ENCODE data around the gene AIG1. TPM values are rescaled to one million over a fixed set of nuclear protein-coding genes. Genes with fewer than 3 reads are reported as not detected.

AIG1 gene
- total and polyA plus RNA-seq, 2 of the 13 experiments (the other 11 are each of a cell fraction or from before 2014, with no cell fraction given), result 115 to 197 TPM

DNA sequence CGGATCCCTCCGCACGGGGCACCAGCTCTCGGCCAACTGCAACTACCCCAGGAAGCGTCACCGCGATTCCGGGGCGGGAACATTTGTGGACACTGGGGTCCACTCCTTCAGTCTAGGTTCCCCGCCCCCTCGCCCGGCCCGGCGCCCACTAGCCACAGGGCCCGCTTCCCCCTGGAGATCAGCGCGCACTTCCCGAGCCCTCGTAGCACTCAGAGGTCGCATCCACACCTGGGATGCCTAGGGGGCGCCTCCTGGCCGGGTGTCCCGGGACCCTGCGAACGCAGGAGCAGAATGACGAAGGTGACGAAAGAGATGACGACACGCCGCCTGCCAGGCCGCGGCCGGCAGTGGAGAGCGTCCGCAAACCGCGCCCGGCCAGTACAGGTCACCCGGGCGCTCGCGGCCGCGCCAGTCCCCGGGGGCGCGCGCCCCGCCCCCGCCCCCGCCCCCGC, 309 bp upstream of the AIG1 start (continued):
- TF ChIP-seq, protein P1, sequence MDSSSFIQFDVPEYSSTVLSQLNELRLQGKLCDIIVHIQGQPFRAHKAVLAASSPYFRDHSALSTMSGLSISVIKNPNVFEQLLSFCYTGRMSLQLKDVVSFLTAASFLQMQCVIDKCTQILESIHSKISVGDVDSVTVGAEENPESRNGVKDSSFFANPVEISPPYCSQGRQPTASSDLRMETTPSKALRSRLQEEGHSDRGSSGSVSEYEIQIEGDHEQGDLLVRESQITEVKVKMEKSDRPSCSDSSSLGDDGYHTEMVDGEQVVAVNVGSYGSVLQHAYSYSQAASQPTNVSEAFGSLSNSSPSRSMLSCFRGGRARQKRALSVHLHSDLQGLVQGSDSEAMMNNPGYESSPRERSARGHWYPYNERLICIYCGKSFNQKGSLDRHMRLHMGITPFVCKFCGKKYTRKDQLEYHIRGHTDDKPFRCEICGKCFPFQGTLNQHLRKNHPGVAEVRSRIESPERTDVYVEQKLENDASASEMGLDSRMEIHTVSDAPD (CRISPR knock-in tag; IDR thresholded peaks at IDR 0.05), result peak; percentile 71; the same call in 1 of the 2 replicates
- peak; percentile 84 for TF ChIP-seq CEBPB (IDR thresholded peaks at IDR 0.05; ENCODE audit: borderline replicate concordance, low read depth, low read length)
- TF ChIP-seq, protein P2, sequence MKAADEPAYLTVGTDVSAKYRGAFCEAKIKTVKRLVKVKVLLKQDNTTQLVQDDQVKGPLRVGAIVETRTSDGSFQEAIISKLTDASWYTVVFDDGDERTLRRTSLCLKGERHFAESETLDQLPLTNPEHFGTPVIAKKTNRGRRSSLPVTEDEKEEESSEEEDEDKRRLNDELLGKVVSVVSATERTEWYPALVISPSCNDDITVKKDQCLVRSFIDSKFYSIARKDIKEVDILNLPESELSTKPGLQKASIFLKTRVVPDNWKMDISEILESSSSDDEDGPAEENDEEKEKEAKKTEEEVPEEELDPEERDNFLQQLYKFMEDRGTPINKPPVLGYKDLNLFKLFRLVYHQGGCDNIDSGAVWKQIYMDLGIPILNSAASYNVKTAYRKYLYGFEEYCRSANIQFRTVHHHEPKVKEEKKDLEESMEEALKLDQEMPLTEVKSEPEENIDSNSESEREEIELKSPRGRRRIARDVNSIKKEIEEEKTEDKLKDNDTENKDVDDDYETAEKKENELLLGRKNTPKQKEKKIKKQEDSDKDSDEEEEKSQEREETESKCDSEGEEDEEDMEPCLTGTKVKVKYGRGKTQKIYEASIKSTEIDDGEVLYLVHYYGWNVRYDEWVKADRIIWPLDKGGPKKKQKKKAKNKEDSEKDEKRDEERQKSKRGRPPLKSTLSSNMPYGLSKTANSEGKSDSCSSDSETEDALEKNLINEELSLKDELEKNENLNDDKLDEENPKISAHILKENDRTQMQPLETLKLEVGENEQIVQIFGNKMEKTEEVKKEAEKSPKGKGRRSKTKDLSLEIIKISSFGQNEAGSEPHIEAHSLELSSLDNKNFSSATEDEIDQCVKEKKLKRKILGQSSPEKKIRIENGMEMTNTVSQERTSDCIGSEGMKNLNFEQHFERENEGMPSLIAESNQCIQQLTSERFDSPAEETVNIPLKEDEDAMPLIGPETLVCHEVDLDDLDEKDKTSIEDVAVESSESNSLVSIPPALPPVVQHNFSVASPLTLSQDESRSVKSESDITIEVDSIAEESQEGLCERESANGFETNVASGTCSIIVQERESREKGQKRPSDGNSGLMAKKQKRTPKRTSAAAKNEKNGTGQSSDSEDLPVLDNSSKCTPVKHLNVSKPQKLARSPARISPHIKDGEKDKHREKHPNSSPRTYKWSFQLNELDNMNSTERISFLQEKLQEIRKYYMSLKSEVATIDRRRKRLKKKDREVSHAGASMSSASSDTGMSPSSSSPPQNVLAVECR (CRISPR knock-in tag; IDR thresholded peaks at IDR 0.05; ENCODE audit: borderline replicate concordance), result peak; percentile 82
- peak; percentile 39; the same call in 1 of the 2 replicates for TF ChIP-seq RCOR2 (CRISPR knock-in tag; IDR thresholded peaks at IDR 0.05)
- TF ChIP-seq ZNF180 (CRISPR knock-in tag; IDR thresholded peaks at IDR 0.05; ENCODE audit: borderline replicate concordance, low read depth), result 0 out of 2 replicates have a peak, but pooled peaks have one; percentile 64
- TF ChIP-seq POLR2AphosphoS5 (IDR thresholded peaks at IDR 0.05; ENCODE audit: low read depth, low read length), result peak; percentile 50
- peak; percentile 73 for TF ChIP-seq ATF7 (IDR thresholded peaks at IDR 0.05)
- TF ChIP-seq ATF7 (CRISPR knock-in tag; IDR thresholded peaks at IDR 0.05), result peak; percentile 54; the same call in 1 of the 2 replicates
- TF ChIP-seq ESRRA (CRISPR knock-in tag; IDR thresholded peaks at IDR 0.05; ENCODE audit: low read depth), result 0 out of 2 replicates have a peak, but pooled peaks have one; percentile 5
- peak; percentile 79; the same call in 1 of the 2 replicates for TF ChIP-seq KLF11 (CRISPR knock-in tag; IDR thresholded peaks at IDR 0.05)
- TF ChIP-seq, protein P3, sequence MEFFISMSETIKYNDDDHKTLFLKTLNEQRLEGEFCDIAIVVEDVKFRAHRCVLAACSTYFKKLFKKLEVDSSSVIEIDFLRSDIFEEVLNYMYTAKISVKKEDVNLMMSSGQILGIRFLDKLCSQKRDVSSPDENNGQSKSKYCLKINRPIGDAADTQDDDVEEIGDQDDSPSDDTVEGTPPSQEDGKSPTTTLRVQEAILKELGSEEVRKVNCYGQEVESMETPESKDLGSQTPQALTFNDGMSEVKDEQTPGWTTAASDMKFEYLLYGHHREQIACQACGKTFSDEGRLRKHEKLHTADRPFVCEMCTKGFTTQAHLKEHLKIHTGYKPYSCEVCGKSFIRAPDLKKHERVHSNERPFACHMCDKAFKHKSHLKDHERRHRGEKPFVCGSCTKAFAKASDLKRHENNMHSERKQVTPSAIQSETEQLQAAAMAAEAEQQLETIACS (CRISPR knock-in tag; IDR thresholded peaks at IDR 0.05), result peak; percentile 93
- TF ChIP-seq, protein P4, sequence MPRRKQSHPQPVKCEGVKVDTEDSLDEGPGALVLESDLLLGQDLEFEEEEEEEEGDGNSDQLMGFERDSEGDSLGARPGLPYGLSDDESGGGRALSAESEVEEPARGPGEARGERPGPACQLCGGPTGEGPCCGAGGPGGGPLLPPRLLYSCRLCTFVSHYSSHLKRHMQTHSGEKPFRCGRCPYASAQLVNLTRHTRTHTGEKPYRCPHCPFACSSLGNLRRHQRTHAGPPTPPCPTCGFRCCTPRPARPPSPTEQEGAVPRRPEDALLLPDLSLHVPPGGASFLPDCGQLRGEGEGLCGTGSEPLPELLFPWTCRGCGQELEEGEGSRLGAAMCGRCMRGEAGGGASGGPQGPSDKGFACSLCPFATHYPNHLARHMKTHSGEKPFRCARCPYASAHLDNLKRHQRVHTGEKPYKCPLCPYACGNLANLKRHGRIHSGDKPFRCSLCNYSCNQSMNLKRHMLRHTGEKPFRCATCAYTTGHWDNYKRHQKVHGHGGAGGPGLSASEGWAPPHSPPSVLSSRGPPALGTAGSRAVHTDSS (CRISPR knock-in tag; conservative IDR thresholded peaks at IDR 0.05), result 0 out of 2 replicates have a peak, but pooled peaks have one; percentile 19
- TF ChIP-seq, protein P5, sequence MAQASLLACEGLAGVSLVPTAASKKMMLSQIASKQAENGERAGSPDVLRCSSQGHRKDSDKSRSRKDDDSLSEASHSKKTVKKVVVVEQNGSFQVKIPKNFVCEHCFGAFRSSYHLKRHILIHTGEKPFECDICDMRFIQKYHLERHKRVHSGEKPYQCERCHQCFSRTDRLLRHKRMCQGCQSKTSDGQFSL (CRISPR knock-in tag; IDR thresholded peaks at IDR 0.05), result peak; percentile 90
- peak; percentile 80; the same call in 1 of the 2 replicates for TF ChIP-seq ZMAT3 (CRISPR knock-in tag; conservative IDR thresholded peaks at IDR 0.05)
- TF ChIP-seq HOXD1 (CRISPR knock-in tag; IDR thresholded peaks at IDR 0.05), result peak; percentile 84
- no peak for TF ChIP-seq REXO4 (CRISPR knock-in tag; IDR thresholded peaks at IDR 0.05; ENCODE audit: borderline replicate concordance)
- TF ChIP-seq TMF1 (CRISPR knock-in tag; IDR thresholded peaks at IDR 0.05; ENCODE audit: low read depth), result peak; percentile 64; the same call in 1 of the 2 replicates
- TF ChIP-seq AKAP8 (CRISPR knock-in tag; IDR thresholded peaks at IDR 0.05), result no peak
- peak; percentile 94 for TF ChIP-seq KDM2A (CRISPR knock-in tag; IDR thresholded peaks at IDR 0.05; ENCODE audit: borderline replicate concordance, low read depth)
- TF ChIP-seq, protein P6, sequence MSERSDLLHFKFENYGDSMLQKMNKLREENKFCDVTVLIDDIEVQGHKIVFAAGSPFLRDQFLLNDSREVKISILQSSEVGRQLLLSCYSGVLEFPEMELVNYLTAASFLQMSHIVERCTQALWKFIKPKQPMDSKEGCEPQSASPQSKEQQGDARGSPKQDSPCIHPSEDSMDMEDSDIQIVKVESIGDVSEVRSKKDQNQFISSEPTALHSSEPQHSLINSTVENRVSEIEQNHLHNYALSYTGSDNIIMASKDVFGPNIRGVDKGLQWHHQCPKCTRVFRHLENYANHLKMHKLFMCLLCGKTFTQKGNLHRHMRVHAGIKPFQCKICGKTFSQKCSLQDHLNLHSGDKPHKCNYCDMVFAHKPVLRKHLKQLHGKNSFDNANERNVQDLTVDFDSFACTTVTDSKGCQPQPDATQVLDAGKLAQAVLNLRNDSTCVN (CRISPR knock-in tag; IDR thresholded peaks at IDR 0.05; ENCODE audit: borderline replicate concordance), result 0 out of 2 replicates have a peak, but pooled peaks have one; percentile 50

Measured in HepG2 (cell line).